Right lobe of liver (tissue), 6 donors: ENCODE results near the gene DCAF6. TPM values are rescaled to one million over a fixed set of nuclear protein-coding genes. Genes with fewer than 3 reads are reported as not detected.
A peak's percentile ranks its signal among the peaks of the same experiment; 100 is the strongest.

Experiments
- ATAC-seq, 4 donors: fragments of 200-7000 bp; cut with Tn5 transposase; one replicate each; pipeline ENCODE4 v1.9.1; 2020; ENCODE audit warnings: mild to moderate bottlenecking in 4 of 4, moderate library complexity in 4 of 4
- DNase-seq, 3 donors: peaks; one replicate each; pipeline ENCODE4 v3.0.0-alpha.2; 2020
- H3K27ac ChIP-seq, 3 donors: fragments of 200-600 bp; one replicate each; pipeline ENCODE4 v1.8.0; 2022
- H3K27me3 ChIP-seq, 2 donors: fragments of 200-600 bp; one replicate each; pipeline ENCODE4 v1.8.0; 2022
- H3K36me3 ChIP-seq, 4 donors: fragments of 200-600 bp; sonication (generic) in 1 of 4; one replicate each; pipeline versions ENCODE4 v1.5.1 to v1.8.0; 2017 to 2022; ENCODE audit warnings: control low read depth in 1 of 4
- H3K4me1 ChIP-seq, 4 donors: fragments of 200-600 bp; sonication (generic) in 1 of 4; one replicate each; pipeline versions ENCODE4 v1.5.1 to v1.8.0; 2017 to 2022; ENCODE audit warnings: control low read depth in 1 of 4
- H3K4me3 ChIP-seq, 3 donors: fragments of 200-600 bp; one replicate each; pipeline ENCODE4 v1.8.0; 2022
- H3K9me3 ChIP-seq, 4 donors: fragments of 200-600 bp; sonication (generic) in 1 of 4; one replicate each; pipeline versions ENCODE4 v1.5.1 to v1.8.0; 2017 to 2022; ENCODE audit warnings: control low read depth in 1 of 4
- CTCF ChIP-seq, 4 donors: fragments of 200-600 bp in 3 of 4; fragments of 450-650 bp in 1 of 4; IDR thresholded peaks; one replicate each; pipeline versions ENCODE4 v1.5.1 to v1.8.0; 2016 to 2022; ENCODE audit warnings: antibody characterized with exemption in 4 of 4, mild to moderate bottlenecking in 2 of 4
- POLR2A ChIP-seq: fragments of 450-650 bp; IDR thresholded peaks from one replicate; pipeline ENCODE4 v1.6.1; 2017; ENCODE audit warnings: antibody characterized with exemption, mild to moderate bottlenecking
- whole genome bisulfite sequencing: methylation state at CpG from one replicate; pipeline ENCODE4 v1.1.6; 2018; ENCODE audit warnings: low coverage, low lambda C conversion rate; ENCODE audit not compliant: insufficient coverage; ENCODE audit errors: missing lambda C conversion rate; 5-methylcytosine and 5-hydroxymethylcytosine counted together
- intact Hi-C, 2 donors: fragments of 100-400 bp; cut with DNase I; formaldehyde crosslinking; loops; one replicate each; pipeline versions ENCODE4 v1.11.2 to v1.14.1; 2022
- total RNA-seq, 6 experiments: library from RNA; depleted of rRNA in 2 of 6; stranded (reverse); fragments of >200 nt in 2 of 6; fragmentation: NEBNext Ultra II Directional in 3 of 6; extraction: Animal tissue kit (Norgen Biotek cat#: 25700) in 3 of 6; gene quantifications; one replicate each; pipeline versions ENCODE4 v1.1.0 to v1.2.4, GENCODE V29; 2016 to 2023
- donor health status: DM: no; HTN: yes; CAD: no.
- donor health status: DM: no; HTN: no; CAD: no.
- donor health status: DM: no; HTN: no; CAD: no.
- donor health status: DM: no; HTN: yes; CAD: no.
- donor health status: DM: no; HTN: yes; CAD: no.

Gene DCAF6
- total RNA-seq, 6 experiments from 2014 or later = 35.8 to 65.9 (median 48.8) TPM

- Histone ChIP-seq H3K27ac (no peak overlapping the region), H3K27me3 (no peaks in the 10 kb centered on the region), H3K4me1 (no peaks in the 10 kb centered on the region), H3K36me3 (no peaks in the 10 kb centered on the region), H3K9me3 (no peaks in the 10 kb centered on the region), H3K4me3 (no peak overlapping the region)
- ATAC-seq (no peak), DNase-seq (no peak)
- TF ChIP-seq POLR2A (no peak), CTCF (IDR thresholded peaks at IDR 0.05) (no peak)
- WGBS = 85% methylated on average over 7 of the region's 9 CpGs
- intact Hi-C loops = no loop called here
Measured at GRCh38 chr1:168091063-168091462, 154.6 kb downstream of the DCAF6 start.

GRCh38 chr1:168091720-168092550 is 155.5 kb downstream of the DCAF6 start:
- no peaks in the 10 kb centered on the region for H3K27me3 ChIP-seq
- H3K27ac ChIP-seq = no peak overlapping the region
- peak in 2 of 4 donors; percentile 10 to 50 for ATAC-seq
- H3K4me3 ChIP-seq = no peak overlapping the region
- H3K9me3 ChIP-seq = no peaks in the 10 kb centered on the region
- no peak for DNase-seq
- H3K4me1 ChIP-seq = no peaks in the 10 kb centered on the region
- intact Hi-C loops = no loop called here
- H3K36me3 ChIP-seq = no peaks in the 10 kb centered on the region
- no peak for TF ChIP-seq POLR2A
- no peak for TF ChIP-seq CTCF (IDR thresholded peaks at IDR 0.05)
- WGBS = 74% methylated on average over 5 of the region's 8 CpGs

GRCh38 chr1:168092566-168093355 is 156.3 kb downstream of the DCAF6 start:
- Histone ChIP-seq H3K36me3 (no peaks in the 10 kb centered on the region), H3K9me3 (no peaks in the 10 kb centered on the region), H3K27ac (no peak overlapping the region), H3K4me1 (no peaks in the 10 kb centered on the region), H3K27me3 (no peaks in the 10 kb centered on the region), H3K4me3 (no peak overlapping the region)
- intact Hi-C loops = no loop called here
- TF ChIP-seq CTCF (IDR thresholded peaks at IDR 0.05) (peak; percentile 28 to 43 (median 36)), POLR2A (no peak)
- peak; percentile 39 to 76 (median 52) for ATAC-seq
- WGBS = 74% methylated on average over 8 of the region's 16 CpGs
- DNase-seq = no peak

- DNase-seq (no peak), ATAC-seq (no peak)
- Histone ChIP-seq H3K27me3 (no peaks in the 10 kb centered on the region), H3K27ac (no peak overlapping the region), H3K4me3 (no peak overlapping the region), H3K9me3 (no peaks in the 10 kb centered on the region), H3K36me3 (no peaks in the 10 kb centered on the region), H3K4me1 (no peaks in the 10 kb centered on the region)
- intact Hi-C loops = no loop called here
- no CpG with 5 or more reads among the region's 4 CpGs for WGBS
- TF ChIP-seq CTCF (IDR thresholded peaks at IDR 0.05) (no peak), POLR2A (no peak)
Measured at GRCh38 chr1:168093616-168094015, 157.1 kb downstream of the DCAF6 start.
